Measurements from ENCODE around the gene TMEM82.

The TMEM82 gene

GRCh38 chr1:15719381-15720120 is 22.7 kb upstream of the TMEM82 start:
- Histone ChIP-seq H3K9me3 (ENCODE audit: insufficient read depth, low read length) (no peaks in the 10 kb centered on the region), H3K4me3 (ENCODE audit: insufficient read length, low read depth) (no peak overlapping the region), H3K9ac (ENCODE audit: insufficient read length, low read depth) (no peak overlapping the region), H3K4me1 (ENCODE audit: insufficient read depth, insufficient read length) (peaks cover 6% of the 10 kb centered on the region), H3K27me3 (ENCODE audit: insufficient read depth, insufficient read length) (no peaks in the 10 kb centered on the region), H3K36me3 (ENCODE audit: insufficient read depth, insufficient read length, low read length) (peaks cover 57% of the 10 kb centered on the region)
- TF ChIP-seq SUZ12 (IDR thresholded peaks at IDR 0.05; ENCODE audit: extremely low read depth, insufficient read depth, insufficient read length) = no peak
- no peak for TF ChIP-seq YY1 (IDR thresholded peaks at IDR 0.05; ENCODE audit: insufficient read depth, insufficient read length)
- no peak for TF ChIP-seq ZNF274 (IDR thresholded peaks at IDR 0.05; ENCODE audit: low read depth, low read length)
- DNase-seq (ENCODE audit: low read depth, low spot score) = no peak

- DNase-seq (ENCODE audit: low read depth, low spot score) = no peak
- no peaks in the 10 kb centered on the region for H3K27me3 ChIP-seq (ENCODE audit: insufficient read depth, insufficient read length)
- no peak overlapping the region for H3K9ac ChIP-seq (ENCODE audit: insufficient read length, low read depth)
- TF ChIP-seq YY1 (IDR thresholded peaks at IDR 0.05; ENCODE audit: insufficient read depth, insufficient read length) (no peak), ZNF274 (IDR thresholded peaks at IDR 0.05; ENCODE audit: low read depth, low read length) (no peak), SUZ12 (IDR thresholded peaks at IDR 0.05; ENCODE audit: extremely low read depth, insufficient read depth, insufficient read length) (no peak)
- peaks cover 8% of the 10 kb centered on the region for H3K4me1 ChIP-seq (ENCODE audit: insufficient read depth, insufficient read length)
- H3K9me3 ChIP-seq (ENCODE audit: insufficient read depth, low read length) = no peaks in the 10 kb centered on the region
- no peak overlapping the region for H3K4me3 ChIP-seq (ENCODE audit: insufficient read length, low read depth)
- H3K36me3 ChIP-seq (ENCODE audit: insufficient read depth, insufficient read length, low read length) = peaks cover 67% of the 10 kb centered on the region
Measured at GRCh38 chr1:15720861-15721260, 21.4 kb upstream of the TMEM82 start.

DNA sequence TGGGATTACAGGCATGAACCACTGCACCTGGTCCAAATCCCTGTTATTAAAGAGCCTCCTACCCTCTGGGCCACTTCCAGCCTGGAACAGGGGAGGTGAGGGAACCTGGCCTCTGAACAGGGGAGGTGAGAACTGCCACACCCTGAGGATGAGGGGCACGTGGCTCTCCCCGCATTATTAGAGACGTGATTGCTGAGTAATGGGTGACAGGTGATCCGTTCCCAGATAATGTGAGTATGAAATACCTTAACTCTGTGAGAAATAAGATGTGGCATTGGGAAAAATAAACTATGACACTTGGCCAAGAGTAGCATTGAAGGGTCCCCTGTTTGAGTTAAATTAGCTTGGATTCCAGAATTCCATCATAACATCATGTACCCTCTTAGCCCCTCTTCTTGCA is 19.9 kb upstream of the TMEM82 start:
- DNase-seq (ENCODE audit: low read depth, low spot score) = no peak
- Histone ChIP-seq H3K4me3 (ENCODE audit: insufficient read length, low read depth) (no peak overlapping the region), H3K9me3 (ENCODE audit: insufficient read depth, low read length) (no peaks in the 10 kb centered on the region), H3K27me3 (ENCODE audit: insufficient read depth, insufficient read length) (no peaks in the 10 kb centered on the region), H3K4me1 (ENCODE audit: insufficient read depth, insufficient read length) (peaks cover 8% of the 10 kb centered on the region), H3K9ac (ENCODE audit: insufficient read length, low read depth) (no peak overlapping the region), H3K36me3 (ENCODE audit: insufficient read depth, insufficient read length, low read length) (peaks cover 68% of the 10 kb centered on the region)
- TF ChIP-seq YY1 (IDR thresholded peaks at IDR 0.05; ENCODE audit: insufficient read depth, insufficient read length) (no peak), ZNF274 (IDR thresholded peaks at IDR 0.05; ENCODE audit: low read depth, low read length) (no peak), SUZ12 (IDR thresholded peaks at IDR 0.05; ENCODE audit: extremely low read depth, insufficient read depth, insufficient read length) (no peak)

DNA sequence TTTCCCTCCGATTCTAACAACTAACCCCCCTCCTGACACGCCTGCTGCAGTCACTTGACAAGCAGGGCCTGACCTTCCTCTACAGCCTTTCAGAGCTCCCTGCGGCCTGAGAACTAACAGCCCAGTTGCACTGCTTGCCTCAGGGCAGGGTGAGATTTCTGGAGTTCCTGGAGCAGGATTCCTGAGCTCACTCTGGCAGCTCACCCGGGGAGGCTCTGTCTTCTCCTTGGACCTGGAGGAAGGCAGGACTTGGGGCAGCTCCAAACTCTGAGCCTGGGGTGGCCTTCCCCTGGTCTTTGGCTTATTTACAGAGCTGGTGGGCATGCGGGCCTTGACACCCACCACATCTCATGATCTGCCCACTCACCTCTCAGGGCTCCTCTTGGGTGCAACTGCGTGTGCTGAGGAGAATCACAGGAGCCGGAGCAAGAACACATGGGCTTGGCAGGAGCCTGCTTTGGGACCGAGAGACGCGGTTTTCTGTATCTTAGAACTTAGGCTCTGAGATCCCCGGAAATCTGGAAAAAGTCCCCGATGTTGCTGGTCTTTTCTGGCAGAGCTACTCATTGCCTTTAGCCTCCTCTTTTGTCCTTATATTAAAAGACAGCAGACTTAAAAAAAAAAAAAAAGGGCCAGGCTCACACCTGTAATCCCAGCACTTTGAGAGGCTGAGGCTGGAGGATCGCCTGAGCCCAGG is 19.3 kb upstream of the TMEM82 start:
- H3K9me3 ChIP-seq (ENCODE audit: insufficient read depth, low read length) = no peaks in the 10 kb centered on the region

DNA sequence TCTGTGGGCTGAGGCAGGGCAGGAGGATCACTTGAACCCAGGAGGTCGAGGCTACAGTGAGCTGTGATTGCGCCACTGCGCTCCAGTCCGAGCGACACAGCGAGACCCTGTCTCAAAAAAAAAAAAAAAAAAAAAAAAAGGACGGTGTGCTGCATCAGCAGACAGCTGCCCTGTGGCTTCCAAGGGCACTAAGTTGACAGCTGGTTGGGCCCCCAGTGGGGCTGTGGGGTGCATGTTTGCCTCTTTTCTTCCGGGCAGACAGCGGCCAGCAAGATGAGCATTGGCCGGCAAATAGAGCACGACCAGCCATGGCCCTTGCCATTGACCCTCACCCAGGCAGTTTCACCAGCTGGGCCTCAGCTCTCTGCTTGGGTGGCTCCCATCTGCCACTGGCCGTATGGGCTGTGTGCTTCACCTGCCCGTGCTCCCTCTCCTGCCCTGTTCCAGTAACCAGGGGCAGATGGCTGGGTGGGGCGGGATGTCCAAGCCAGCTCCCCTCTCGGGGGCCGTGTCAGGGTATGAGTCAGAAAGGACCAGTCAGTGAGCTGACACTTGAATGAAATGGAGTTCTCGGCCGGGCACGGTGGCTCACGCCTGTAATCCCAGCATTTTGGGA is 18.6 kb upstream of the TMEM82 start:
- Histone ChIP-seq H3K9ac (ENCODE audit: insufficient read length, low read depth) (no peak overlapping the region), H3K27me3 (ENCODE audit: insufficient read depth, insufficient read length) (no peaks in the 10 kb centered on the region), H3K36me3 (ENCODE audit: insufficient read depth, insufficient read length, low read length) (peaks cover 70% of the 10 kb centered on the region), H3K4me3 (ENCODE audit: insufficient read length, low read depth) (no peak overlapping the region), H3K4me1 (ENCODE audit: insufficient read depth, insufficient read length) (peaks cover 6% of the 10 kb centered on the region), H3K9me3 (ENCODE audit: insufficient read depth, low read length) (no peaks in the 10 kb centered on the region)
- TF ChIP-seq SUZ12 (IDR thresholded peaks at IDR 0.05; ENCODE audit: extremely low read depth, insufficient read depth, insufficient read length) (no peak), ZNF274 (IDR thresholded peaks at IDR 0.05; ENCODE audit: low read depth, low read length) (no peak), YY1 (IDR thresholded peaks at IDR 0.05; ENCODE audit: insufficient read depth, insufficient read length) (no peak)
- no peak for DNase-seq (ENCODE audit: low read depth, low spot score)

More for the DNA sequence above, 19.3 kb upstream of the TMEM82 start:
- Histone ChIP-seq H3K36me3 (ENCODE audit: insufficient read depth, insufficient read length, low read length) (peaks cover 68% of the 10 kb centered on the region), H3K27me3 (ENCODE audit: insufficient read depth, insufficient read length) (no peaks in the 10 kb centered on the region), H3K9ac (ENCODE audit: insufficient read length, low read depth) (no peak overlapping the region), H3K4me1 (ENCODE audit: insufficient read depth, insufficient read length) (peaks cover 8% of the 10 kb centered on the region), H3K4me3 (ENCODE audit: insufficient read length, low read depth) (no peak overlapping the region)
- TF ChIP-seq ZNF274 (IDR thresholded peaks at IDR 0.05; ENCODE audit: low read depth, low read length) (no peak), SUZ12 (IDR thresholded peaks at IDR 0.05; ENCODE audit: extremely low read depth, insufficient read depth, insufficient read length) (no peak), YY1 (IDR thresholded peaks at IDR 0.05; ENCODE audit: insufficient read depth, insufficient read length) (no peak)
- DNase-seq (ENCODE audit: low read depth, low spot score) = peak; percentile 9

GRCh38 chr1:15724949-15725880 is 17.1 kb upstream of the TMEM82 start:
- TF ChIP-seq ZNF274 (IDR thresholded peaks at IDR 0.05; ENCODE audit: low read depth, low read length) (no peak), YY1 (IDR thresholded peaks at IDR 0.05; ENCODE audit: insufficient read depth, insufficient read length) (no peak), SUZ12 (IDR thresholded peaks at IDR 0.05; ENCODE audit: extremely low read depth, insufficient read depth, insufficient read length) (no peak)
- DNase-seq (ENCODE audit: low read depth, low spot score) = no peak
- no peak overlapping the region for H3K4me3 ChIP-seq (ENCODE audit: insufficient read length, low read depth)
- H3K9me3 ChIP-seq (ENCODE audit: insufficient read depth, low read length) = no peaks in the 10 kb centered on the region
- H3K36me3 ChIP-seq (ENCODE audit: insufficient read depth, insufficient read length, low read length) = peaks cover 71% of the 10 kb centered on the region
- no peaks in the 10 kb centered on the region for H3K27me3 ChIP-seq (ENCODE audit: insufficient read depth, insufficient read length)
- no peak overlapping the region for H3K9ac ChIP-seq (ENCODE audit: insufficient read length, low read depth)
- H3K4me1 ChIP-seq (ENCODE audit: insufficient read depth, insufficient read length) = peaks cover 6% of the 10 kb centered on the region

Data from NT2/D1 (cell line).